A549 (cell line): ENCODE results near the gene ZG16B. TPM values are rescaled to one million over a fixed set of nuclear protein-coding genes. Genes with fewer than 3 reads are reported as not detected.

Experiments used
- ATAC-seq, 2 experiments: fragments of 200-7000 bp in 1 of 2; fragments of >200 bp in 1 of 2; cut with Nextera tagmentation in 1 of 2; cut with Tn5 transposase in 1 of 2; 3 replicates each; pipeline versions ENCODE4 v1.8.0 to v1.9.1; 2018 to 2020; ENCODE audit warnings: mild to moderate bottlenecking in 1 of 2, moderate library complexity in 1 of 2
- CTCF ChIA-PET: fragments of 300-600 bp; sonication (Branson Sonifier 250); formaldehyde crosslinking; extraction: SDS; loops from one replicate; lab custom pipeline; 2021; ENCODE audit warnings: antibody characterized with exemption, inconsistent platforms; lab: Yijun Ruan, JAX
- POLR2A ChIA-PET: fragments of 350-600 bp; formaldehyde crosslinking; extraction: SDS; loops from one replicate; lab custom pipeline; 2021; ENCODE audit warnings: antibody characterized with exemption, inconsistent platforms; lab: Yijun Ruan, JAX
- DNase-seq, 2 experiments: peaks; one replicate each; pipeline versions ENCODE4 v3.0.0 to v3.0.0-alpha.2; 2011 to 2016; ENCODE audit warnings: low read depth in 1 of 2, low spot score in 1 of 2
- FAIRE-seq: peaks from 2 replicates; lab custom pipeline; 2011; peaks lifted over from hg19 to GRCh38; lab: Jason Lieb, UNC
- H3K27ac ChIP-seq, 2 experiments: fragments of >200 bp; sonication (Bioruptor Twin); formaldehyde crosslinking; 3 replicates each; pipeline ENCODE4 v1.5.1; 2016 to 2017
- H3K4me1 ChIP-seq: fragments of >200 bp; sonication (Bioruptor Twin); formaldehyde crosslinking; 3 replicates; pipeline ENCODE4 v1.6.1; 2016
- H3K4me2 ChIP-seq: fragments of >200 bp; sonication (Bioruptor Twin); formaldehyde crosslinking; 3 replicates; pipeline ENCODE4 v1.6.1; 2016
- H3K4me3 ChIP-seq: fragments of >200 bp; sonication (Bioruptor Twin); formaldehyde crosslinking; 3 replicates; pipeline ENCODE4 v1.5.1; 2016
- H3K9me3 ChIP-seq: fragments of >200 bp; sonication (Bioruptor Twin); formaldehyde crosslinking; 3 replicates; pipeline ENCODE4 v1.6.1; 2016
- BHLHE40 ChIP-seq: IDR thresholded peaks from 2 replicates; pipeline ENCODE4 v1.6.1; 2012; ENCODE audit warnings: low read depth, low read length, inconsistent platforms
- CBX8 ChIP-seq: fragments of 200-600 bp; sonication (generic); IDR thresholded peaks from 2 replicates; pipeline ENCODE4 v1.6.1; 2016
- CHD4 ChIP-seq: fragments of 200-600 bp; sonication (generic); IDR thresholded peaks from 2 replicates; pipeline ENCODE4 v1.6.1; 2016; ENCODE audit warnings: antibody characterized with exemption, mild to moderate bottlenecking, borderline replicate concordance
- EHF ChIP-seq: fragments of 250-450 bp; sonication (Bioruptor Pico); IDR thresholded peaks from 2 replicates; pipeline ENCODE4 v1.5.0; 2020; ENCODE audit warnings: mild to moderate bottlenecking
- EP300 ChIP-seq, 2 experiments: fragments of >200 bp; sonication (Bioruptor Twin); formaldehyde crosslinking; IDR thresholded peaks; 2 replicates in 1 of 2; 3 replicates in 1 of 2; pipeline ENCODE4 v1.6.1; 2016 to 2017
- FOSL2 ChIP-seq, 2 experiments: fragments of 450-650 bp in 1 of 2; fragments of >200 bp in 1 of 2; sonication (Bioruptor Twin) in 1 of 2; formaldehyde crosslinking; IDR thresholded peaks; 2 replicates each; pipeline versions ENCODE4 v1.5.0 to v1.6.1; 2016 to 2020; ENCODE audit warnings: mild to moderate bottlenecking in 1 of 2, moderate library complexity in 1 of 2
- HOXA7 ChIP-seq: fragments of 250-450 bp; sonication (Bioruptor Pico); IDR thresholded peaks from 2 replicates; pipeline ENCODE4 v1.5.0; 2020; ENCODE audit warnings: mild to moderate bottlenecking, moderate library complexity
- HOXB5 ChIP-seq: fragments of 250-450 bp; sonication (Bioruptor Pico); IDR thresholded peaks from 2 replicates; pipeline ENCODE4 v1.5.0; 2020; ENCODE audit warnings: mild to moderate bottlenecking, moderate library complexity
- JUNB ChIP-seq: fragments of >200 bp; sonication (Bioruptor Twin); formaldehyde crosslinking; IDR thresholded peaks from 2 replicates; pipeline ENCODE4 v1.6.1; 2016
- MAZ ChIP-seq: fragments of 150-350 bp; IDR thresholded peaks from 2 replicates; pipeline ENCODE4 v1.6.1; 2014; ENCODE audit warnings: antibody characterized with exemption, low read depth, low read length, borderline replicate concordance
- NFE2L2 ChIP-seq: fragments of 150-350 bp; conservative IDR thresholded peaks from 2 replicates; pipeline ENCODE4 v1.6.1; 2014; ENCODE audit warnings: low read length
- PHF8 ChIP-seq: fragments of 200-600 bp; sonication (generic); IDR thresholded peaks from 2 replicates; pipeline ENCODE4 v1.6.1; 2016; ENCODE audit warnings: low read depth, mild to moderate bottlenecking, antibody characterized with exemption, moderate library complexity, borderline replicate concordance
- SMC3 ChIP-seq: fragments of >200 bp; sonication (Bioruptor Twin); formaldehyde crosslinking; IDR thresholded peaks from 3 replicates; pipeline ENCODE4 v1.6.1; 2018; ENCODE audit warnings: inconsistent platforms
- SREBF2 ChIP-seq: fragments of 450-650 bp; IDR thresholded peaks from 2 replicates; pipeline ENCODE4 v1.6.1; 2014; ENCODE audit warnings: mild to moderate bottlenecking, moderate library complexity
- TP53 ChIP-seq: fragments of 250-450 bp; sonication (Bioruptor Pico); IDR thresholded peaks from 2 replicates; pipeline ENCODE4 v1.5.0; 2021; ENCODE audit warnings: mild to moderate bottlenecking, moderate library complexity
- whole genome bisulfite sequencing: methylation state at CpG from one replicate; pipeline ENCODE4 v1.1.6; 2017; ENCODE audit errors: missing lambda C conversion rate; 5-methylcytosine and 5-hydroxymethylcytosine counted together
- polyA plus RNA-seq, 4 experiments: library from polyadenylated mRNA; depleted of rRNA in 3 of 4; stranded (reverse); fragments of >200 nt; fragmentation: RNase III in 1 of 4; extraction: RNeasy Plus Mini Kit Qiagen cat#74134 plus additional on column Dnase treatment in 1 of 4; gene quantifications; 2 replicates in 3 of 4; 3 replicates in 1 of 4; pipeline ENCODE4 v1.2.3, GENCODE V29; 2011 to 2017
- TF ChIP-seq, protein P1 (sequence below): IDR thresholded peaks from 2 replicates; pipeline ENCODE4 v1.6.1; 2012
- TF ChIP-seq, protein P2 (sequence below): IDR thresholded peaks from 2 replicates; pipeline ENCODE4 v1.6.1; 2012
- TF ChIP-seq, protein P3 (sequence below): IDR thresholded peaks from 2 replicates; pipeline ENCODE4 v1.6.1; 2012; ENCODE audit warnings: low read depth, borderline replicate concordance
- TF ChIP-seq, protein P4 (sequence below): fragments of >200 bp; sonication (Bioruptor Twin); formaldehyde crosslinking; IDR thresholded peaks from 2 replicates; pipeline ENCODE4 v1.6.1; 2016
- TF ChIP-seq, protein P5 (sequence below): fragments of >200 bp; sonication (Bioruptor Twin); formaldehyde crosslinking; IDR thresholded peaks from 3 replicates; pipeline ENCODE4 v1.5.1; 2016
- TF ChIP-seq, protein P6 (sequence below): fragments of 450-650 bp; IDR thresholded peaks from 2 replicates; pipeline ENCODE4 v1.6.1; 2014; ENCODE audit warnings: antibody characterized with exemption

ZG16B gene
- polyA plus RNA-seq, 2 of the 4 experiments (the other 2 are of a cell fraction) = 0.40 to 0.85 TPM

DNA sequence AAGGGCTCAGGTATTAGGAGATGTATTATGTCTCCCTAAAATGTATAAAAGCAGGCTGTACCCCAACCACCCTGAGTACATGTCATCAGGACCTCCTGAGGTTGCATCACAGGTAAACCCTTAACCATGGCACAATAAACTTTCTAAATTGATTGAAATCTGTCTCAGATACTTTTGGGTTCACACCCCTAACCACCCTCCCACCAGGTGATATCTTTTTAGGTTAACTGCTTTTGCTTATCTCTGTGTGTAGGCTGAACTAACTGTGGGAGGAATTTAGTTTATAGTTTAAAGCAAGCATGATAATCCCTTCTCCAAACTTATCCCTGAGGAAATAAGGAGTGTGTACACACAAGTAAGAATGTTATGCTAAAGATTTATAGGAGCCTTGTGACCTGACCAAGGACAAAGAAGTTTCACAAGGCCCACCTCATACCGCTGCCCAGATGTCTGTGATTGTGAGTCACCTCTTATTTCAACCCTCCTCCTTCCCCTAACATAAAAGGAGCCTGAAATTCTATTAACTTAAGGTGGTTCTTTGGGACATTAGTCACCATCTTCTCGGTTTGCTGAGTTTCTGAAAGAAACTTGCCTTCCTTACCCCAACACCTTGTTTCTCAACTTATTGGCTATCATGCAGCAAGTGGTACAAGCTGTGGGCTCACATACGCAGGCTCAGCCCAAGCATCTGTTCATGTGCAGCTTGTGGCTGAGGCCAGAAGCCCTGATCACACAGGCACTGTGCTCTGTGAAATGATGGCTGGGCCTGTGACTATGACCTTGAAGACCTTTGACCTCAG, 16.6 kb downstream of the ZG16B start (continued):
- TF ChIP-seq, protein P1, sequence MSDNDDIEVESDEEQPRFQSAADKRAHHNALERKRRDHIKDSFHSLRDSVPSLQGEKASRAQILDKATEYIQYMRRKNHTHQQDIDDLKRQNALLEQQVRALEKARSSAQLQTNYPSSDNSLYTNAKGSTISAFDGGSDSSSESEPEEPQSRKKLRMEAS = no peak
- TF ChIP-seq CBX8 = no peak
- peak; percentile 96 for TF ChIP-seq JUNB
- TF ChIP-seq EP300 (IDR thresholded peaks at IDR 0.05) = peak; percentile 84 to 90; a peak in 2 of 5 replicates

DNA sequence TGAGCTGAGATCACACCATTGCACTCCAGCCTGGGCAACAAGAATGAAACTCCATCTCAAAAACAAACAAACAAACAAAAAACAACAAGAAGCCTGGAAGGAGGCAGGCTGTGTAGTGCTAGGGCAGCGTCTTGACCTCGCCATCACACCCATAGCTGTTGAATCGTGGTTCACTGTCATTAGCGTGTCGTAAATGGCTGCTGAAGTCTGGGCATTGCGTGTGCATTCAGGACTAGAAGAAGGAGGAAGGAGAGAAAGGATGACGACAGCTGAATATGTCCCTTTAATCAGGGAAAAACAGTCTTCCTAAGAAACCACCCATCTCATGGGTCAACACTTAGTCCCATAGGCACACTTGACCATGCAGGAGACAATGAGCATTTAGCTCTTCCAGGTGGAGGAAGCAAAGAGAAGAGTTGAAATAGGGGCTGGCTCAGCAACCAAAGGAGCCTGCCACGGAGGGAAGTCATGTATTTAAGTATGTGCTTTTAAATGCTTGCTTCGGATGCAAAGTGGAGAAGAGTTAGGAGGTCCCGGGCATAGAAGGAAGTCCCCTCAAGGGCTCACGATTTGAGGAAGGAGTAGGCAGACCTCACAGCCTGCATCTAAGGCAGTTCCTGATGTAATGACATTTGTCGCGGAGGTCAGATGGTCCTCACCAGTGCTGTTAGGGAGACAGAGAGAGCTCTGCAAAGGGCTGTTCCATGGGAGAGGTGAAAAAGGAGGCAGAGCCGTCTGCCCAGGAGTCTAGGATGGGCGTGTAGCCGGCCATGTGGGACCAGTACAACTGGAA, 19.0 kb downstream of the ZG16B start:
- FAIRE-seq = no peak
- peaks cover 27% of the 10 kb centered on the region for H3K4me1 ChIP-seq
- CTCF ChIA-PET = interaction anchor here (1.4 to 10.6 kb wide), 5 partner anchors 9 to 71 kb away, joined by 4 to 91 read pairs (median 6); partner anchors contain the start of gene PRSS22
- TF ChIP-seq, protein P2, sequence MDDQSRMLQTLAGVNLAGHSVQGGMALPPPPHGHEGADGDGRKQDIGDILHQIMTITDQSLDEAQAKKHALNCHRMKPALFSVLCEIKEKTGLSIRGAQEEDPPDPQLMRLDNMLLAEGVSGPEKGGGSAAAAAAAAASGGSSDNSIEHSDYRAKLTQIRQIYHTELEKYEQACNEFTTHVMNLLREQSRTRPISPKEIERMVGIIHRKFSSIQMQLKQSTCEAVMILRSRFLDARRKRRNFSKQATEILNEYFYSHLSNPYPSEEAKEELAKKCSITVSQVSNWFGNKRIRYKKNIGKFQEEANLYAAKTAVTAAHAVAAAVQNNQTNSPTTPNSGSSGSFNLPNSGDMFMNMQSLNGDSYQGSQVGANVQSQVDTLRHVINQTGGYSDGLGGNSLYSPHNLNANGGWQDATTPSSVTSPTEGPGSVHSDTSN = no peak
- TF ChIP-seq BHLHE40 = no peak
- no peak for TF ChIP-seq SREBF2
- no peak for TF ChIP-seq CHD4
- no peak for TF ChIP-seq HOXB5 (CRISPR knock-in tag)
- TF ChIP-seq EP300 (IDR thresholded peaks at IDR 0.05) = no peak
- no peak for TF ChIP-seq NFE2L2
- no peak for TF ChIP-seq FOSL2 (IDR thresholded peaks at IDR 0.05)
- no peak for TF ChIP-seq FOSL2 (CRISPR knock-in tag; IDR thresholded peaks at IDR 0.05)
- TF ChIP-seq PHF8 = no peak
- TF ChIP-seq, protein P3, sequence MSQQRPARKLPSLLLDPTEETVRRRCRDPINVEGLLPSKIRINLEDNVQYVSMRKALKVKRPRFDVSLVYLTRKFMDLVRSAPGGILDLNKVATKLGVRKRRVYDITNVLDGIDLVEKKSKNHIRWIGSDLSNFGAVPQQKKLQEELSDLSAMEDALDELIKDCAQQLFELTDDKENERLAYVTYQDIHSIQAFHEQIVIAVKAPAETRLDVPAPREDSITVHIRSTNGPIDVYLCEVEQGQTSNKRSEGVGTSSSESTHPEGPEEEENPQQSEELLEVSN = no peak
- TF ChIP-seq, protein P4, sequence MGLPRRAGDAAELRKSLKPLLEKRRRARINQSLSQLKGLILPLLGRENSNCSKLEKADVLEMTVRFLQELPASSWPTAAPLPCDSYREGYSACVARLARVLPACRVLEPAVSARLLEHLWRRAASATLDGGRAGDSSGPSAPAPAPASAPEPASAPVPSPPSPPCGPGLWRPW = no peak
- no peak for TF ChIP-seq EHF (CRISPR knock-in tag)
- TF ChIP-seq, protein P5, sequence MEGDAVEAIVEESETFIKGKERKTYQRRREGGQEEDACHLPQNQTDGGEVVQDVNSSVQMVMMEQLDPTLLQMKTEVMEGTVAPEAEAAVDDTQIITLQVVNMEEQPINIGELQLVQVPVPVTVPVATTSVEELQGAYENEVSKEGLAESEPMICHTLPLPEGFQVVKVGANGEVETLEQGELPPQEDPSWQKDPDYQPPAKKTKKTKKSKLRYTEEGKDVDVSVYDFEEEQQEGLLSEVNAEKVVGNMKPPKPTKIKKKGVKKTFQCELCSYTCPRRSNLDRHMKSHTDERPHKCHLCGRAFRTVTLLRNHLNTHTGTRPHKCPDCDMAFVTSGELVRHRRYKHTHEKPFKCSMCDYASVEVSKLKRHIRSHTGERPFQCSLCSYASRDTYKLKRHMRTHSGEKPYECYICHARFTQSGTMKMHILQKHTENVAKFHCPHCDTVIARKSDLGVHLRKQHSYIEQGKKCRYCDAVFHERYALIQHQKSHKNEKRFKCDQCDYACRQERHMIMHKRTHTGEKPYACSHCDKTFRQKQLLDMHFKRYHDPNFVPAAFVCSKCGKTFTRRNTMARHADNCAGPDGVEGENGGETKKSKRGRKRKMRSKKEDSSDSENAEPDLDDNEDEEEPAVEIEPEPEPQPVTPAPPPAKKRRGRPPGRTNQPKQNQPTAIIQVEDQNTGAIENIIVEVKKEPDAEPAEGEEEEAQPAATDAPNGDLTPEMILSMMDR = no peak
- TF ChIP-seq, protein P1 = no peak
- TF ChIP-seq HOXA7 (CRISPR knock-in tag) = no peak
- TF ChIP-seq MAZ = no peak
- TF ChIP-seq, protein P6, sequence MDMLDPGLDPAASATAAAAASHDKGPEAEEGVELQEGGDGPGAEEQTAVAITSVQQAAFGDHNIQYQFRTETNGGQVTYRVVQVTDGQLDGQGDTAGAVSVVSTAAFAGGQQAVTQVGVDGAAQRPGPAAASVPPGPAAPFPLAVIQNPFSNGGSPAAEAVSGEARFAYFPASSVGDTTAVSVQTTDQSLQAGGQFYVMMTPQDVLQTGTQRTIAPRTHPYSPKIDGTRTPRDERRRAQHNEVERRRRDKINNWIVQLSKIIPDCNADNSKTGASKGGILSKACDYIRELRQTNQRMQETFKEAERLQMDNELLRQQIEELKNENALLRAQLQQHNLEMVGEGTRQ = no peak
- no peak for TF ChIP-seq TP53 (CRISPR knock-in tag)
- no peak for TF ChIP-seq SMC3
- 76% methylated on average over 16 of the region's 16 CpGs for WGBS
- DNase-seq = no peak
- H3K9me3 ChIP-seq = peaks cover 2% of the 10 kb centered on the region; the same call in 1 of the 3 replicates
- POLR2A ChIA-PET = no interaction called here
- H3K4me3 ChIP-seq = no peak overlapping the region
- H3K27ac ChIP-seq = peak overlapping the region in 1 of 2 experiments; percentile 94; a peak in 4 of 6 replicates
- no peak for ATAC-seq
- H3K4me2 ChIP-seq = no peak overlapping the region
